ENCODE measurements around the gene CBFB.

The CBFB gene

GRCh38 chr16:67137605-67138004, 108.7 kb downstream of the CBFB start:
- DNase-seq (ENCODE audit: low spot score) = no peak

GRCh38 chr16:67141391-67141790, 112.4 kb downstream of the CBFB start:
- DNase-seq (ENCODE audit: low spot score) = no peak

GRCh38 chr16:67142342-67142741, 113.4 kb downstream of the CBFB start:
- no peak for DNase-seq (ENCODE audit: low spot score)

- DNase-seq (ENCODE audit: low spot score) = no peak
These were observed 116.0 kb downstream of the CBFB start for GRCh38 chr16:67144943-67145342.

GRCh38 chr16:67145746-67146145, 116.8 kb downstream of the CBFB start:
- no peak for DNase-seq (ENCODE audit: low spot score)

GRCh38 chr16:67146523-67147357, 117.8 kb downstream of the CBFB start:
- peak; percentile 71 for DNase-seq (ENCODE audit: low spot score)

GRCh38 chr16:67147437-67148140, 118.6 kb downstream of the CBFB start:
- DNase-seq (ENCODE audit: low spot score) = no peak

GRCh38 chr16:67148221-67148620, 119.3 kb downstream of the CBFB start:
- no peak for DNase-seq (ENCODE audit: low spot score)

GRCh38 chr16:67148656-67149275, 119.8 kb downstream of the CBFB start:
- no peak for DNase-seq (ENCODE audit: low spot score)

- DNase-seq (ENCODE audit: low spot score) = no peak
These were observed 120.5 kb downstream of the CBFB start for GRCh38 chr16:67149276-67150046.

- no peak for DNase-seq (ENCODE audit: low spot score)
These were observed 121.3 kb downstream of the CBFB start for GRCh38 chr16:67150047-67150832.
